ENCODE measurements around the gene BARD1.

GRCh38 chr2:214809751-214810564 is 475 bp upstream of the BARD1 start:
- TF ChIP-seq CTCF (IDR thresholded peaks at IDR 0.05) (no peak), POLR2A (IDR thresholded peaks at IDR 0.05; ENCODE audit: low read length) (peak; percentile 75), HDAC2 (IDR thresholded peaks at IDR 0.05) (no peak), USF2 (IDR thresholded peaks at IDR 0.05) (no peak), CEBPB (IDR thresholded peaks at IDR 0.05) (no peak), RAD21 (conservative IDR thresholded peaks at IDR 0.05 in 1 of 2, IDR thresholded peaks at IDR 0.05 in 1 of 2) (no peak), MAZ (IDR thresholded peaks at IDR 0.05; ENCODE audit: borderline replicate concordance, low read depth, low read length) (no peak)

Data from A549 (cell line).